ENCODE data around the gene RCAN1.

DNA sequence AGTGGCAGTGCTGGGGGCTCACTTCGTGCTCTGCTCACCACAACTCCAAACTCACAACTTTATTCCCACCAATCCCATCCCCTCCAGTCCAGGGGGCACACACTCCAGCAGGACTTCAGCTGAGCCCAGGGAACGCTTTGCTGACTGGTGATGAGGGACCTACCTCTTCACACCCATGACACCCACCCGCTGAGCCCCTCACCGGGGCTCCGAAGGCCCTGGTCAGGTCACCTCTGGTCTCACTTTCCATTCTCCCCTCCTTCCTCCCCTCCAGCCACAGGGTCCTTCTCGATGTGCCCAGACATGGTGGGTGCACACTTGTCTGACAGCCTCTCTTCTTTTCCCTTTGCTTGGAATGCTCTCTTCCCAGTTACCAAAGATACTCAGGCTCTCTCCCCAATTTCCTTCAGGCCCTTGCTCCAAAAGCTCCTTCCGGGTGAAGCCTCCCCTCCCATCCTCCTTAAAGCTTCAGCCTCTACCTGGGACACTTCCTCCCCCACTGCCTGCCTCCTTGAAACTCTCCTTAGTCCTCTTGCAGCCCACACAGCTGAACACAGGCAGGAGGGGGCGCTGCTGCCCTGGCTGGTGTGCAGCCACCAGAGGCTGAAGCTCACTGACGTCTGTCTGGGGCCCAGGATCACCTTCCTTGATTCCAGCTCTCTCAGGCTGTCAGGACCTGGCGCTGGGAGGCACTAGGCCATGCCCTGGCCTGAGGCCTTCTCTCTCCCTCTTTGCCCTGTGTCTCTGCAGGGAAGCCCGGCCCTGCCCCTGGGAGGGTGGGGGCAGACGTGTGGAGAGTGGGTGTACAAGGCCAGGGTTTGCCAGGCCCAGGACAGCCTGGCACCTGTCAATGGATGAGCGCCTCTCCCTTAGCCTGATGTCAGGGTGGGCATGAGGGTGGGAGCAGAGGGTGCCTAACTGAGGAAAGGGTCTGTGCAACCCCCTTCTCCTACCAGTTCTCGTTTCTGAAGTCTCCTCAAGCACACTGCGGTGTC, 104.5 kb downstream of the RCAN1 start:
- TF ChIP-seq, protein P1, sequence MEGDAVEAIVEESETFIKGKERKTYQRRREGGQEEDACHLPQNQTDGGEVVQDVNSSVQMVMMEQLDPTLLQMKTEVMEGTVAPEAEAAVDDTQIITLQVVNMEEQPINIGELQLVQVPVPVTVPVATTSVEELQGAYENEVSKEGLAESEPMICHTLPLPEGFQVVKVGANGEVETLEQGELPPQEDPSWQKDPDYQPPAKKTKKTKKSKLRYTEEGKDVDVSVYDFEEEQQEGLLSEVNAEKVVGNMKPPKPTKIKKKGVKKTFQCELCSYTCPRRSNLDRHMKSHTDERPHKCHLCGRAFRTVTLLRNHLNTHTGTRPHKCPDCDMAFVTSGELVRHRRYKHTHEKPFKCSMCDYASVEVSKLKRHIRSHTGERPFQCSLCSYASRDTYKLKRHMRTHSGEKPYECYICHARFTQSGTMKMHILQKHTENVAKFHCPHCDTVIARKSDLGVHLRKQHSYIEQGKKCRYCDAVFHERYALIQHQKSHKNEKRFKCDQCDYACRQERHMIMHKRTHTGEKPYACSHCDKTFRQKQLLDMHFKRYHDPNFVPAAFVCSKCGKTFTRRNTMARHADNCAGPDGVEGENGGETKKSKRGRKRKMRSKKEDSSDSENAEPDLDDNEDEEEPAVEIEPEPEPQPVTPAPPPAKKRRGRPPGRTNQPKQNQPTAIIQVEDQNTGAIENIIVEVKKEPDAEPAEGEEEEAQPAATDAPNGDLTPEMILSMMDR (IDR thresholded peaks at IDR 0.05) = peak; percentile 69 to 95 (median 90)
- TF ChIP-seq POLR2AphosphoS5 (IDR thresholded peaks at IDR 0.05) (peak in 1 of 2 donors; percentile 40), POLR2A (IDR thresholded peaks at IDR 0.05) (no peak), EP300 (IDR thresholded peaks at IDR 0.05) (no peak)
